H4 (cell line): ENCODE measurements around the gene DENND1A. TPM values are rescaled to one million over a fixed set of nuclear protein-coding genes. Genes with fewer than 3 reads are reported as not detected.

Experiments used
- DNase-seq: peaks from one replicate; pipeline ENCODE4 v3.0.0-alpha.2; 2015; ENCODE audit warnings: low spot score
- total RNA-seq: library from RNA; depleted of rRNA; stranded (reverse); fragments of >200 nt; shearing (Covaris generic); gene quantifications from 2 replicates; pipeline ENCODE4 v1.2.3, GENCODE V29; 2014; rRNA removed

Gene DENND1A
- total RNA-seq, 1 experiment from 2014 or later, result 9.5 TPM

- DNase-seq, result no peak
Measured at GRCh38 chr9:123342247-123342646, 587.7 kb downstream of the DENND1A start.

GRCh38 chr9:123341816-123342215, 588.1 kb downstream of the DENND1A start:
- DNase-seq, result no peak

GRCh38 chr9:123339666-123340510, 590.0 kb downstream of the DENND1A start:
- peak; percentile 46 for DNase-seq

- DNase-seq, result no peak
Measured at GRCh38 chr9:123338710-123339665, 590.9 kb downstream of the DENND1A start.

GRCh38 chr9:123337971-123338370, 592.0 kb downstream of the DENND1A start:
- no peak for DNase-seq

- DNase-seq, result no peak
Measured at GRCh38 chr9:123336959-123337358, 593.0 kb downstream of the DENND1A start.

GRCh38 chr9:123336449-123336848, 593.5 kb downstream of the DENND1A start:
- no peak for DNase-seq

GRCh38 chr9:123335986-123336329, 594.0 kb downstream of the DENND1A start:
- DNase-seq, result no peak

- DNase-seq, result peak; percentile 73
Measured at GRCh38 chr9:123335193-123335985, 594.5 kb downstream of the DENND1A start.

- no peak for DNase-seq
Measured at GRCh38 chr9:123334639-123335038, 595.3 kb downstream of the DENND1A start.

- peak; percentile 84 for DNase-seq
Measured at GRCh38 chr9:123333058-123333669, 596.8 kb downstream of the DENND1A start.

GRCh38 chr9:123331346-123332060, 598.4 kb downstream of the DENND1A start:
- DNase-seq, result no peak

Other genes with a start within 250 kb of the DENND1A start
- gene LHX2, start 81.6 kb upstream of the DENND1A start, total RNA-seq, result 2.2 and 8.5 TPM in 2 replicates